Measurements from ENCODE around the gene GNL3L. TPM values are rescaled to one million over a fixed set of nuclear protein-coding genes. Genes with fewer than 3 reads are reported as not detected.

Gene GNL3L
- total and polyA plus RNA-seq, 9 of the 15 experiments (the other 6 are each of a cell fraction or from before 2014, with no cell fraction given) = 11.5 to 81.7 (median 37.6) TPM

- peak; percentile 75 for TF ChIP-seq MYC (IDR thresholded peaks at IDR 0.05; ENCODE audit: low read depth, low read length)
- TF ChIP-seq MYC (CRISPR knock-in tag; IDR thresholded peaks at IDR 0.05; ENCODE audit: borderline replicate concordance, low read depth) = no peak; the same call in 1 of the 2 replicates
- TF ChIP-seq RAD51 (IDR thresholded peaks at IDR 0.05; ENCODE audit: borderline replicate concordance, low read depth) = peak; percentile 92
- TF ChIP-seq HIVEP1 (CRISPR knock-in tag; IDR thresholded peaks at IDR 0.05) = 0 out of 2 replicates have a peak, but pooled peaks have one; percentile 2
- TF ChIP-seq MEF2A (IDR thresholded peaks at IDR 0.05; ENCODE audit: control insufficient read depth, low read depth, low read length) = no peak
- TF ChIP-seq NR4A1 (CRISPR knock-in tag; IDR thresholded peaks at IDR 0.05) = no peak
- TF ChIP-seq NR4A1 (tag; IDR thresholded peaks at IDR 0.05) = peak; percentile 90; the same call in 1 of the 2 replicates
- no peak for TF ChIP-seq CBX8 (IDR thresholded peaks at IDR 0.05; ENCODE audit: borderline replicate concordance, extremely low read depth, low read depth, low read length, poor library complexity, severe bottlenecking)
- no peak for TF ChIP-seq ATF2 (CRISPR knock-in tag; IDR thresholded peaks at IDR 0.05)
- TF ChIP-seq HDAC3 (IDR thresholded peaks at IDR 0.05; ENCODE audit: borderline replicate concordance, partially characterized antibody) = no peak
- no peak for TF ChIP-seq HDGF (IDR thresholded peaks at IDR 0.05)
- TF ChIP-seq, protein P1, sequence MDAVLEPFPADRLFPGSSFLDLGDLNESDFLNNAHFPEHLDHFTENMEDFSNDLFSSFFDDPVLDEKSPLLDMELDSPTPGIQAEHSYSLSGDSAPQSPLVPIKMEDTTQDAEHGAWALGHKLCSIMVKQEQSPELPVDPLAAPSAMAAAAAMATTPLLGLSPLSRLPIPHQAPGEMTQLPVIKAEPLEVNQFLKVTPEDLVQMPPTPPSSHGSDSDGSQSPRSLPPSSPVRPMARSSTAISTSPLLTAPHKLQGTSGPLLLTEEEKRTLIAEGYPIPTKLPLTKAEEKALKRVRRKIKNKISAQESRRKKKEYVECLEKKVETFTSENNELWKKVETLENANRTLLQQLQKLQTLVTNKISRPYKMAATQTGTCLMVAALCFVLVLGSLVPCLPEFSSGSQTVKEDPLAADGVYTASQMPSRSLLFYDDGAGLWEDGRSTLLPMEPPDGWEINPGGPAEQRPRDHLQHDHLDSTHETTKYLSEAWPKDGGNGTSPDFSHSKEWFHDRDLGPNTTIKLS (IDR thresholded peaks at IDR 0.05; ENCODE audit: borderline replicate concordance, low read depth) = 0 out of 2 replicates have a peak, but pooled peaks have one; percentile 14
- TF ChIP-seq EHMT2 (IDR thresholded peaks at IDR 0.05) = peak; percentile 88
- TF ChIP-seq, protein P2, sequence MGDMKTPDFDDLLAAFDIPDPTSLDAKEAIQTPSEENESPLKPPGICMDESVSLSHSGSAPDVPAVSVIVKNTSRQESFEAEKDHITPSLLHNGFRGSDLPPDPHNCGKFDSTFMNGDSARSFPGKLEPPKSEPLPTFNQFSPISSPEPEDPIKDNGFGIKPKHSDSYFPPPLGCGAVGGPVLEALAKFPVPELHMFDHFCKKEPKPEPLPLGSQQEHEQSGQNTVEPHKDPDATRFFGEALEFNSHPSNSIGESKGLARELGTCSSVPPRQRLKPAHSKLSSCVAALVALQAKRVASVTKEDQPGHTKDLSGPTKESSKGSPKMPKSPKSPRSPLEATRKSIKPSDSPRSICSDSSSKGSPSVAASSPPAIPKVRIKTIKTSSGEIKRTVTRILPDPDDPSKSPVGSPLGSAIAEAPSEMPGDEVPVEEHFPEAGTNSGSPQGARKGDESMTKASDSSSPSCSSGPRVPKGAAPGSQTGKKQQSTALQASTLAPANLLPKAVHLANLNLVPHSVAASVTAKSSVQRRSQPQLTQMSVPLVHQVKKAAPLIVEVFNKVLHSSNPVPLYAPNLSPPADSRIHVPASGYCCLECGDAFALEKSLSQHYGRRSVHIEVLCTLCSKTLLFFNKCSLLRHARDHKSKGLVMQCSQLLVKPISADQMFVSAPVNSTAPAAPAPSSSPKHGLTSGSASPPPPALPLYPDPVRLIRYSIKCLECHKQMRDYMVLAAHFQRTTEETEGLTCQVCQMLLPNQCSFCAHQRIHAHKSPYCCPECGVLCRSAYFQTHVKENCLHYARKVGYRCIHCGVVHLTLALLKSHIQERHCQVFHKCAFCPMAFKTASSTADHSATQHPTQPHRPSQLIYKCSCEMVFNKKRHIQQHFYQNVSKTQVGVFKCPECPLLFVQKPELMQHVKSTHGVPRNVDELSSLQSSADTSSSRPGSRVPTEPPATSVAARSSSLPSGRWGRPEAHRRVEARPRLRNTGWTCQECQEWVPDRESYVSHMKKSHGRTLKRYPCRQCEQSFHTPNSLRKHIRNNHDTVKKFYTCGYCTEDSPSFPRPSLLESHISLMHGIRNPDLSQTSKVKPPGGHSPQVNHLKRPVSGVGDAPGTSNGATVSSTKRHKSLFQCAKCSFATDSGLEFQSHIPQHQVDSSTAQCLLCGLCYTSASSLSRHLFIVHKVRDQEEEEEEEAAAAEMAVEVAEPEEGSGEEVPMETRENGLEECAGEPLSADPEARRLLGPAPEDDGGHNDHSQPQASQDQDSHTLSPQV (IDR thresholded peaks at IDR 0.05) = peak; percentile 97
- TF ChIP-seq IRF9 (tag; IDR thresholded peaks at IDR 0.05) = 0 out of 2 replicates have a peak, but pooled peaks have one; percentile 35
- no peak for TF ChIP-seq ZNF174 (CRISPR knock-in tag; IDR thresholded peaks at IDR 0.05)
- no peak for TF ChIP-seq SREBF2 (CRISPR knock-in tag; IDR thresholded peaks at IDR 0.05)
- no peak for TF ChIP-seq SIN3B (IDR thresholded peaks at IDR 0.05; ENCODE audit: low read depth)
- peak; percentile 27; the same call in 1 of the 2 replicates for TF ChIP-seq PML (IDR thresholded peaks at IDR 0.05; ENCODE audit: low read length)
- no peak for TF ChIP-seq ZNF212 (CRISPR knock-in tag; IDR thresholded peaks at IDR 0.05)
These were observed at the start of gene GNL3L (continued) for GRCh38 chrX:54529552-54530356.
